ENCODE measurements around the gene BRD7. TPM values are rescaled to one million over a fixed set of nuclear protein-coding genes. Genes with fewer than 3 reads are reported as not detected.

The BRD7 gene
- total RNA-seq, 1 experiment from 2014 or later: 45.6 TPM

DNA sequence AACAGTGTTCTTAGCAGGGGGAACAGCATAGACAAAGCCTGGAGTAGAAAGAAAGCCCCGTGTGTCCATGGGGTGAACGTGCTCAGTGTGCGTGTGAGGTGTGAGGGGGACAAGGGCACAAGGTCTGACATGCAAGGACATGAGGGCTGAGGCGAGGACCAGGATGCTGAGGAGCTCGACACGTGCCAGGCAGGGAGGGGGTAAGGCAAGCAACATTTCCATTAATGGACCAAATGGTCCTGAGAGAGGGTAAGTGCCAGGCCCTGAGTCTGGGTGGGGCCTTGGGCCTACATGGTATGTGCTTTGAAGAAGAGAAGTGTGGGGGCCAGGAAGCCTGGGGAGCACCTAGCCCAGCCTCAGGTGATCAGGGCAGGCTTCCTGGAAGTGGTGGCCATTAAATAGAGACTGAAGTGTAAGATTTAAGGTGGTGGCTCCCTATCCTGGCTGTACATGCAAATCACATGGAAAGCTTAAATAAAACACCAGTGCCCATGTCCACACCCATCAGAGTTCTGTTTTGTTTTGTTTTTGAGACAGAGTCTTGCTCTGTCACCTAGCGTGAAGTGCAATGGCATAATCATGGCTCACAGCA is 73.2 kb downstream of the BRD7 start:
- H3K36me3 ChIP-seq (ENCODE audit: control insufficient read depth, insufficient read depth, low read length): no peaks in the 10 kb centered on the region
- H3K27ac ChIP-seq (ENCODE audit: low read length): no peak overlapping the region
- no peaks in the 10 kb centered on the region for H3K27me3 ChIP-seq (ENCODE audit: control insufficient read depth, insufficient read depth, low read length)
- H3K9me3 ChIP-seq (ENCODE audit: control insufficient read depth, insufficient read depth, low read depth, low read length): no peaks in the 10 kb centered on the region
- no TSS peak for BruUV-seq (replicated peaks)
- no peak overlapping the region for H3K4me3 ChIP-seq (ENCODE audit: low read depth in 2 of 2, low read length in 2 of 2)
- in situ Hi-C loops (cut with HindIII; ENCODE audit: low pct_unique_long_range_greater_than_20kb, low sequenced_read_pairs) (no loop called here), intact Hi-C loops (cut with micrococcal nuclease; ENCODE audit: unreplicated experiment) (no loop called here)
- no peak for DNase-seq (ENCODE audit: low read depth, low spot score)
- no peak for ATAC-seq
- ChIA-PET CTCF (no interaction called here), POLR2A (no interaction called here)
- no peaks in the 10 kb centered on the region for H3K4me1 ChIP-seq (ENCODE audit: control insufficient read depth, insufficient read depth, low read length)
- TF ChIP-seq POLR2AphosphoS5 (IDR thresholded peaks at IDR 0.05; ENCODE audit: low read depth, low read length) (no peak), SIN3A (IDR thresholded peaks at IDR 0.05; ENCODE audit: borderline replicate concordance, insufficient read depth, low read depth, low read length) (no peak), TCF7L2 (IDR thresholded peaks at IDR 0.05; ENCODE audit: low read depth, low read length) (no peak)
- TF ChIP-seq, protein P1, sequence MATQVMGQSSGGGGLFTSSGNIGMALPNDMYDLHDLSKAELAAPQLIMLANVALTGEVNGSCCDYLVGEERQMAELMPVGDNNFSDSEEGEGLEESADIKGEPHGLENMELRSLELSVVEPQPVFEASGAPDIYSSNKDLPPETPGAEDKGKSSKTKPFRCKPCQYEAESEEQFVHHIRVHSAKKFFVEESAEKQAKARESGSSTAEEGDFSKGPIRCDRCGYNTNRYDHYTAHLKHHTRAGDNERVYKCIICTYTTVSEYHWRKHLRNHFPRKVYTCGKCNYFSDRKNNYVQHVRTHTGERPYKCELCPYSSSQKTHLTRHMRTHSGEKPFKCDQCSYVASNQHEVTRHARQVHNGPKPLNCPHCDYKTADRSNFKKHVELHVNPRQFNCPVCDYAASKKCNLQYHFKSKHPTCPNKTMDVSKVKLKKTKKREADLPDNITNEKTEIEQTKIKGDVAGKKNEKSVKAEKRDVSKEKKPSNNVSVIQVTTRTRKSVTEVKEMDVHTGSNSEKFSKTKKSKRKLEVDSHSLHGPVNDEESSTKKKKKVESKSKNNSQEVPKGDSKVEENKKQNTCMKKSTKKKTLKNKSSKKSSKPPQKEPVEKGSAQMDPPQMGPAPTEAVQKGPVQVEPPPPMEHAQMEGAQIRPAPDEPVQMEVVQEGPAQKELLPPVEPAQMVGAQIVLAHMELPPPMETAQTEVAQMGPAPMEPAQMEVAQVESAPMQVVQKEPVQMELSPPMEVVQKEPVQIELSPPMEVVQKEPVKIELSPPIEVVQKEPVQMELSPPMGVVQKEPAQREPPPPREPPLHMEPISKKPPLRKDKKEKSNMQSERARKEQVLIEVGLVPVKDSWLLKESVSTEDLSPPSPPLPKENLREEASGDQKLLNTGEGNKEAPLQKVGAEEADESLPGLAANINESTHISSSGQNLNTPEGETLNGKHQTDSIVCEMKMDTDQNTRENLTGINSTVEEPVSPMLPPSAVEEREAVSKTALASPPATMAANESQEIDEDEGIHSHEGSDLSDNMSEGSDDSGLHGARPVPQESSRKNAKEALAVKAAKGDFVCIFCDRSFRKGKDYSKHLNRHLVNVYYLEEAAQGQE (IDR thresholded peaks at IDR 0.05; ENCODE audit: insufficient read depth in 1 of 2, low read depth in 2 of 2, low read length in 1 of 2): no peak
- TF ChIP-seq, protein P2, sequence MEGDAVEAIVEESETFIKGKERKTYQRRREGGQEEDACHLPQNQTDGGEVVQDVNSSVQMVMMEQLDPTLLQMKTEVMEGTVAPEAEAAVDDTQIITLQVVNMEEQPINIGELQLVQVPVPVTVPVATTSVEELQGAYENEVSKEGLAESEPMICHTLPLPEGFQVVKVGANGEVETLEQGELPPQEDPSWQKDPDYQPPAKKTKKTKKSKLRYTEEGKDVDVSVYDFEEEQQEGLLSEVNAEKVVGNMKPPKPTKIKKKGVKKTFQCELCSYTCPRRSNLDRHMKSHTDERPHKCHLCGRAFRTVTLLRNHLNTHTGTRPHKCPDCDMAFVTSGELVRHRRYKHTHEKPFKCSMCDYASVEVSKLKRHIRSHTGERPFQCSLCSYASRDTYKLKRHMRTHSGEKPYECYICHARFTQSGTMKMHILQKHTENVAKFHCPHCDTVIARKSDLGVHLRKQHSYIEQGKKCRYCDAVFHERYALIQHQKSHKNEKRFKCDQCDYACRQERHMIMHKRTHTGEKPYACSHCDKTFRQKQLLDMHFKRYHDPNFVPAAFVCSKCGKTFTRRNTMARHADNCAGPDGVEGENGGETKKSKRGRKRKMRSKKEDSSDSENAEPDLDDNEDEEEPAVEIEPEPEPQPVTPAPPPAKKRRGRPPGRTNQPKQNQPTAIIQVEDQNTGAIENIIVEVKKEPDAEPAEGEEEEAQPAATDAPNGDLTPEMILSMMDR (IDR thresholded peaks at IDR 0.05): no peak

DNA sequence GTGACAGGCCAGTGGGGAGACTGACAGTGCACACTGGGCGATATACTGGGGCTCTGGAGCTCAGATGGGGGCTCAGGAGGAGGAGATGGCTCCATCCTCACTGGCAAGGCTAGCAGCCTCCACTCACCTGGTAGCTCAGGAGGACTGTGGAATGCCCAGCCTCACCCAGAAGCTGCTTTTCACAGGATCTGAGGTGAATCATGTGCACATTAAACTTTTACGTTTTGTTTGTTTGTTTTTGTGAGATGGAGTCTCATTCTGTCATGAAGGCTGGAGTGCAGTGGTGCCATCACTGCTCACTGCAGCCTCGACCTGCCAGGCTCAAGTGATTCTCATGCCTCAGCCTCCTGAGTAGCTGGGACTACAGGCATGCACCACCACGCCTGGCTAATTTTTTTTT is 73.8 kb downstream of the BRD7 start:
- in situ Hi-C loops (cut with HindIII; ENCODE audit: low pct_unique_long_range_greater_than_20kb, low sequenced_read_pairs): no loop called here
- ATAC-seq: no peak
- TF ChIP-seq, protein P2 (IDR thresholded peaks at IDR 0.05): no peak
- TF ChIP-seq, protein P1 (IDR thresholded peaks at IDR 0.05; ENCODE audit: insufficient read depth in 1 of 2, low read depth in 2 of 2, low read length in 1 of 2): no peak
- TF ChIP-seq POLR2AphosphoS5 (IDR thresholded peaks at IDR 0.05; ENCODE audit: low read depth, low read length): no peak
- no peak for TF ChIP-seq TCF7L2 (IDR thresholded peaks at IDR 0.05; ENCODE audit: low read depth, low read length)
- TF ChIP-seq SIN3A (IDR thresholded peaks at IDR 0.05; ENCODE audit: borderline replicate concordance, insufficient read depth, low read depth, low read length): no peak
- POLR2A ChIA-PET: no interaction called here
- Histone ChIP-seq H3K27ac (ENCODE audit: low read length) (no peak overlapping the region), H3K4me3 (ENCODE audit: low read depth in 2 of 2, low read length in 2 of 2) (no peak overlapping the region), H3K9me3 (ENCODE audit: control insufficient read depth, insufficient read depth, low read depth, low read length) (no peaks in the 10 kb centered on the region), H3K36me3 (ENCODE audit: control insufficient read depth, insufficient read depth, low read length) (no peaks in the 10 kb centered on the region), H3K27me3 (ENCODE audit: control insufficient read depth, insufficient read depth, low read length) (no peaks in the 10 kb centered on the region), H3K4me1 (ENCODE audit: control insufficient read depth, insufficient read depth, low read length) (no peaks in the 10 kb centered on the region)
- CTCF ChIA-PET: no interaction called here
- intact Hi-C loops (cut with micrococcal nuclease; ENCODE audit: unreplicated experiment): no loop called here
- no TSS peak for BruUV-seq (replicated peaks)
- no peak for DNase-seq (ENCODE audit: low read depth, low spot score)
